Cardiac fibroblast (primary cell): ENCODE results near the gene LRRC75A.

ENCODE experiments used
- DNase-seq, 2 donors: peaks; one replicate each; pipeline versions ENCODE4 v3.0.0 to v3.0.0-alpha.2; 2010; ENCODE audit warnings: low read depth in 2 of 2
- H3K4me3 ChIP-seq, 2 donors: replicated peaks in 1 of 2; 1 replicate in 1 of 2; 2 replicates in 1 of 2; pipeline ENCODE4 v1.5.1; 2011; ENCODE audit warnings: low read depth in 2 of 2, low read length in 2 of 2, mild to moderate bottlenecking in 2 of 2, moderate library complexity in 1 of 2
- CTCF ChIP-seq: IDR thresholded peaks from one replicate; pipeline ENCODE4 v1.5.1; 2011; ENCODE audit warnings: low read depth, mild to moderate bottlenecking, low read length, inconsistent platforms

Gene LRRC75A

GRCh38 chr17:16521070-16521727 is 29.2 kb upstream of the LRRC75A start:
- peak; percentile 90 for TF ChIP-seq CTCF
- no peak overlapping the region for H3K4me3 ChIP-seq
- peak; percentile 93 to 94 for DNase-seq

- no peak for DNase-seq
- H3K4me3 ChIP-seq = no peak overlapping the region
- TF ChIP-seq CTCF = no peak
Measured at GRCh38 chr17:16519021-16519420, 27.0 kb upstream of the LRRC75A start.

GRCh38 chr17:16517477-16517876 is 25.5 kb upstream of the LRRC75A start:
- no peak for DNase-seq
- no peak overlapping the region for H3K4me3 ChIP-seq
- no peak for TF ChIP-seq CTCF

- peak; percentile 67 to 75 for DNase-seq
- peak overlapping the region in 1 of 2 donors; percentile 26 for H3K4me3 ChIP-seq
- no peak for TF ChIP-seq CTCF
Measured at GRCh38 chr17:16516594-16517051, 24.6 kb upstream of the LRRC75A start.

GRCh38 chr17:16515933-16516332 is 23.9 kb upstream of the LRRC75A start:
- no peak for DNase-seq
- TF ChIP-seq CTCF = no peak
- H3K4me3 ChIP-seq = no peak overlapping the region

GRCh38 chr17:16513873-16514272 is 21.9 kb upstream of the LRRC75A start:
- TF ChIP-seq CTCF = no peak
- no peak overlapping the region for H3K4me3 ChIP-seq
- no peak for DNase-seq

GRCh38 chr17:16512011-16512410 is 20.0 kb upstream of the LRRC75A start:
- DNase-seq = no peak

More at GRCh38 chr17:16512011-16512410, 20.0 kb upstream of the LRRC75A start:
- TF ChIP-seq CTCF = no peak
- no peak overlapping the region for H3K4me3 ChIP-seq
